G401 (cell line): ENCODE data around the gene PHACTR1. TPM values are rescaled to one million over a fixed set of nuclear protein-coding genes. Genes with fewer than 3 reads are reported as not detected.
"Not testable (repeated sequence)": the region's sequence is repeated elsewhere in the genome, so short reads cannot be mapped to it uniquely, and the experiment has no call there.

ENCODE experiments used
- DNase-seq: peaks from one replicate; pipeline ENCODE4 v3.0.0-alpha.2; 2015; ENCODE audit warnings: low spot score
- in situ Hi-C: cut with HindIII; loops from 2 replicates; pipeline ENCODE4 v1.10.0; 2016; ENCODE audit warnings: low sequenced_read_pairs, mixed read lengths
- total RNA-seq: library from RNA; depleted of rRNA; stranded (reverse); fragments of >200 nt; shearing (Covaris generic); gene quantifications from 2 replicates; pipeline ENCODE4 v1.2.3, GENCODE V29; 2014

Gene PHACTR1
- total RNA-seq, 1 experiment from 2014 or later, result not detected

GRCh38 chr6:13152764-13153163 is 436.2 kb downstream of the PHACTR1 start:
- in situ Hi-C loops, result no loop called here
- no peak for DNase-seq

- no peak for DNase-seq
- in situ Hi-C loops, result no loop called here
These were observed 439.8 kb downstream of the PHACTR1 start for GRCh38 chr6:13156381-13156780.

GRCh38 chr6:13157293-13157692 is 440.7 kb downstream of the PHACTR1 start:
- in situ Hi-C loops, result no loop called here

GRCh38 chr6:13159300-13159699 is 442.7 kb downstream of the PHACTR1 start:
- in situ Hi-C loops, result no loop called here
- DNase-seq, result no peak

More at GRCh38 chr6:13157293-13157692, 440.7 kb downstream of the PHACTR1 start:
- no peak for DNase-seq

GRCh38 chr6:13159822-13160221 is 443.3 kb downstream of the PHACTR1 start:
- DNase-seq, in situ Hi-C loops: not testable (repeated sequence)

- DNase-seq, result no peak
- in situ Hi-C loops, result no loop called here
These were observed 446.8 kb downstream of the PHACTR1 start for GRCh38 chr6:13163161-13163944.

- in situ Hi-C loops, result no loop called here
- no peak for DNase-seq
These were observed 447.7 kb downstream of the PHACTR1 start for GRCh38 chr6:13164291-13164690.

- in situ Hi-C loops, result no loop called here
- no peak for DNase-seq
These were observed 449.1 kb downstream of the PHACTR1 start for GRCh38 chr6:13165502-13166172.

GRCh38 chr6:13166269-13166668 is 449.7 kb downstream of the PHACTR1 start:
- in situ Hi-C loops, result no loop called here
- no peak for DNase-seq

- DNase-seq, result no peak
- in situ Hi-C loops, result no loop called here
These were observed 450.3 kb downstream of the PHACTR1 start for GRCh38 chr6:13166916-13167315.

GRCh38 chr6:13172291-13172690 is 455.7 kb downstream of the PHACTR1 start:
- DNase-seq, result no peak
- in situ Hi-C loops, result no loop called here

- in situ Hi-C loops, result no loop called here
- no peak for DNase-seq
These were observed 458.5 kb downstream of the PHACTR1 start for GRCh38 chr6:13175087-13175486.

GRCh38 chr6:13175759-13176158 is 459.2 kb downstream of the PHACTR1 start:
- in situ Hi-C loops, result no loop called here
- DNase-seq, result no peak

GRCh38 chr6:13177664-13178063 is 461.1 kb downstream of the PHACTR1 start:
- DNase-seq, result no peak
- in situ Hi-C loops, result no loop called here

- in situ Hi-C loops, result no loop called here
- no peak for DNase-seq
These were observed 461.5 kb downstream of the PHACTR1 start for GRCh38 chr6:13178107-13178506.

- DNase-seq, result no peak
- in situ Hi-C loops, result no loop called here
These were observed 464.0 kb downstream of the PHACTR1 start for GRCh38 chr6:13180538-13180937.

- no peak for DNase-seq
- in situ Hi-C loops, result no loop called here
These were observed 464.8 kb downstream of the PHACTR1 start for GRCh38 chr6:13181393-13181792.

- in situ Hi-C loops, result no loop called here
- no peak for DNase-seq
These were observed 467.0 kb downstream of the PHACTR1 start for GRCh38 chr6:13183415-13184088.

GRCh38 chr6:13184089-13184468 is 467.5 kb downstream of the PHACTR1 start:
- no peak for DNase-seq
- in situ Hi-C loops, result no loop called here

- no peak for DNase-seq
- in situ Hi-C loops, result no loop called here
These were observed 468.0 kb downstream of the PHACTR1 start for GRCh38 chr6:13184547-13184946.
